Measurements from ENCODE around the gene ATP11A. TPM values are rescaled to one million over a fixed set of nuclear protein-coding genes. Genes with fewer than 3 reads are reported as not detected.

Gene ATP11A
- total and polyA plus RNA-seq, 2 experiments from 2014 or later = 12.3 to 52.6 TPM

GRCh38 chr13:112835796-112836195, 146.0 kb downstream of the ATP11A start:
- ATAC-seq (no peak), DNase-seq (ENCODE audit: low spot score) (no peak)
- peaks cover 3% of the 10 kb centered on the region; the same call in 1 of the 3 replicates for H3K4me1 Mint-ChIP-seq
- H3K27me3 Mint-ChIP-seq (ENCODE audit: insufficient read depth, low read depth, poor library complexity) = peaks cover 8% of the 10 kb centered on the region
- Histone ChIP-seq H2AFZ (no peak overlapping the region), H3K36me3 (ENCODE audit: insufficient read depth) (peaks cover 5% of the 10 kb centered on the region), H3K27me3 (ENCODE audit: insufficient read depth) (no peaks in the 10 kb centered on the region), H3K4me3 (no peak overlapping the region), H3K4me2 (no peak overlapping the region), H3K79me2 (replicated peaks; ENCODE audit: insufficient read depth) (no peaks in the 10 kb centered on the region), H3K9me2 (ENCODE audit: insufficient read depth) (no peaks in the 10 kb centered on the region), H3F3A (replicated peaks; ENCODE audit: low read depth) (no peaks in the 10 kb centered on the region), H3K4me1 (ENCODE audit: insufficient read depth) (no peaks in the 10 kb centered on the region), H3K27ac (ENCODE audit: low read depth) (no peak overlapping the region), H4K20me1 (replicated peaks; ENCODE audit: insufficient read depth) (no peaks in the 10 kb centered on the region)
- no peaks in the 10 kb centered on the region for H3K9me3 Mint-ChIP-seq
- TF ChIP-seq, protein P1, sequence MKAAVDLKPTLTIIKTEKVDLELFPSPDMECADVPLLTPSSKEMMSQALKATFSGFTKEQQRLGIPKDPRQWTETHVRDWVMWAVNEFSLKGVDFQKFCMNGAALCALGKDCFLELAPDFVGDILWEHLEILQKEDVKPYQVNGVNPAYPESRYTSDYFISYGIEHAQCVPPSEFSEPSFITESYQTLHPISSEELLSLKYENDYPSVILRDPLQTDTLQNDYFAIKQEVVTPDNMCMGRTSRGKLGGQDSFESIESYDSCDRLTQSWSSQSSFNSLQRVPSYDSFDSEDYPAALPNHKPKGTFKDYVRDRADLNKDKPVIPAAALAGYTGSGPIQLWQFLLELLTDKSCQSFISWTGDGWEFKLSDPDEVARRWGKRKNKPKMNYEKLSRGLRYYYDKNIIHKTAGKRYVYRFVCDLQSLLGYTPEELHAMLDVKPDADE (IDR thresholded peaks at IDR 0.05) = no peak
- no peak for TF ChIP-seq POLR2AphosphoS5 (IDR thresholded peaks at IDR 0.05; ENCODE audit: low read depth)
- no peak for TF ChIP-seq JUNB (IDR thresholded peaks at IDR 0.05; ENCODE audit: unreplicated experiment)
- no peak for TF ChIP-seq ZNF331 (CRISPR knock-in tag; IDR thresholded peaks at IDR 0.05; ENCODE audit: low read depth)
- TF ChIP-seq STAT1 (IDR thresholded peaks at IDR 0.05; ENCODE audit: unreplicated experiment) = no peak
- TF ChIP-seq CTCF (conservative IDR thresholded peaks at IDR 0.05; ENCODE audit: low read depth in 2 of 2) = no peak
- H3K36me3 Mint-ChIP-seq (ENCODE audit: low read depth) = peaks cover 81% of the 10 kb centered on the region
- H3K27ac Mint-ChIP-seq = no peak overlapping the region
- no peak overlapping the region for H3K4me3 Mint-ChIP-seq

DNA sequence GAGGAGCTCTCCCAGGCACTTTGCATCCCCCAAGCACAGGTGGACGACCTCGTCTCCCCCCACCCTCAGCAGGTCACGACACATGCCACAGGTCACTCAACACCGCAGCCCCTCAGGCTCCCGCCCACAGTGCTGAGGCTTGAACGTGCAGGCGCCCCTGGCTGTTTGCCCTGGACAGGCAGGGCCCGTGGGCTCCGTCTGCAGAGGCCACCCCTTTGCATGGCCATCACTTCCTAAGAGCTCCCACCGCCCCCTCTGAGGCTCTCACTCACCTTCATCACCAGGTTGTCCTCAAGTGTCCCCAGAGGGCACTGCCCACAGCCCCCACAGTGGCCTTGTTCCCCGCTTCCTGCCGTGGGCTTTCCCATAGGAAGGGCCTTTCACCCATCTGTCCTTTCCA, 147.1 kb downstream of the ATP11A start:
- H3K9me2 ChIP-seq (ENCODE audit: insufficient read depth) = no peaks in the 10 kb centered on the region
- Mint-ChIP-seq H3K27me3 (ENCODE audit: insufficient read depth, low read depth, poor library complexity) (peaks cover 13% of the 10 kb centered on the region), H3K4me3 (no peak overlapping the region), H3K27ac (no peak overlapping the region), H3K9me3 (no peaks in the 10 kb centered on the region), H3K36me3 (ENCODE audit: low read depth) (peaks cover 73% of the 10 kb centered on the region), H3K4me1 (peaks cover 3% of the 10 kb centered on the region; the same call in 1 of the 3 replicates)
- H3F3A ChIP-seq (replicated peaks; ENCODE audit: low read depth) = no peaks in the 10 kb centered on the region
- H3K4me3 ChIP-seq = no peak overlapping the region
- H3K4me1 ChIP-seq (ENCODE audit: insufficient read depth) = no peaks in the 10 kb centered on the region
- H3K27me3 ChIP-seq (ENCODE audit: insufficient read depth) = no peaks in the 10 kb centered on the region
- H3K79me2 ChIP-seq (replicated peaks; ENCODE audit: insufficient read depth) = no peaks in the 10 kb centered on the region
- H4K20me1 ChIP-seq (replicated peaks; ENCODE audit: insufficient read depth) = no peaks in the 10 kb centered on the region
- DNase-seq (ENCODE audit: low spot score) (no peak), ATAC-seq (no peak)
- no peak overlapping the region for H3K27ac ChIP-seq (ENCODE audit: low read depth)
- peaks cover 5% of the 10 kb centered on the region for H3K36me3 ChIP-seq (ENCODE audit: insufficient read depth)
- H2AFZ ChIP-seq = no peak overlapping the region
- H3K4me2 ChIP-seq = no peak overlapping the region
- TF ChIP-seq, protein P2, sequence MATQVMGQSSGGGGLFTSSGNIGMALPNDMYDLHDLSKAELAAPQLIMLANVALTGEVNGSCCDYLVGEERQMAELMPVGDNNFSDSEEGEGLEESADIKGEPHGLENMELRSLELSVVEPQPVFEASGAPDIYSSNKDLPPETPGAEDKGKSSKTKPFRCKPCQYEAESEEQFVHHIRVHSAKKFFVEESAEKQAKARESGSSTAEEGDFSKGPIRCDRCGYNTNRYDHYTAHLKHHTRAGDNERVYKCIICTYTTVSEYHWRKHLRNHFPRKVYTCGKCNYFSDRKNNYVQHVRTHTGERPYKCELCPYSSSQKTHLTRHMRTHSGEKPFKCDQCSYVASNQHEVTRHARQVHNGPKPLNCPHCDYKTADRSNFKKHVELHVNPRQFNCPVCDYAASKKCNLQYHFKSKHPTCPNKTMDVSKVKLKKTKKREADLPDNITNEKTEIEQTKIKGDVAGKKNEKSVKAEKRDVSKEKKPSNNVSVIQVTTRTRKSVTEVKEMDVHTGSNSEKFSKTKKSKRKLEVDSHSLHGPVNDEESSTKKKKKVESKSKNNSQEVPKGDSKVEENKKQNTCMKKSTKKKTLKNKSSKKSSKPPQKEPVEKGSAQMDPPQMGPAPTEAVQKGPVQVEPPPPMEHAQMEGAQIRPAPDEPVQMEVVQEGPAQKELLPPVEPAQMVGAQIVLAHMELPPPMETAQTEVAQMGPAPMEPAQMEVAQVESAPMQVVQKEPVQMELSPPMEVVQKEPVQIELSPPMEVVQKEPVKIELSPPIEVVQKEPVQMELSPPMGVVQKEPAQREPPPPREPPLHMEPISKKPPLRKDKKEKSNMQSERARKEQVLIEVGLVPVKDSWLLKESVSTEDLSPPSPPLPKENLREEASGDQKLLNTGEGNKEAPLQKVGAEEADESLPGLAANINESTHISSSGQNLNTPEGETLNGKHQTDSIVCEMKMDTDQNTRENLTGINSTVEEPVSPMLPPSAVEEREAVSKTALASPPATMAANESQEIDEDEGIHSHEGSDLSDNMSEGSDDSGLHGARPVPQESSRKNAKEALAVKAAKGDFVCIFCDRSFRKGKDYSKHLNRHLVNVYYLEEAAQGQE (IDR thresholded peaks at IDR 0.05; ENCODE audit: unreplicated experiment) = no peak
- TF ChIP-seq CTCF (conservative IDR thresholded peaks at IDR 0.05; ENCODE audit: low read depth in 2 of 2) (no peak), NANOG (IDR thresholded peaks at IDR 0.05; ENCODE audit: borderline replicate concordance) (no peak), CREB1 (CRISPR knock-in tag; IDR thresholded peaks at IDR 0.05; ENCODE audit: low read depth) (no peak), JUNB (IDR thresholded peaks at IDR 0.05; ENCODE audit: unreplicated experiment) (no peak), ZNF331 (CRISPR knock-in tag; IDR thresholded peaks at IDR 0.05; ENCODE audit: low read depth) (no peak)

All from GM23338 (cell line).